GM10847 (cell line): ENCODE measurements around the gene RPA1.

Source experiments
- POLR2A ChIP-seq: IDR thresholded peaks from 2 replicates; pipeline ENCODE4 v1.6.1; 2011; ENCODE audit not compliant: insufficient read length; ENCODE audit errors: extremely low read depth

Gene RPA1

GRCh38 chr17:1896243-1897104, 66.7 kb downstream of the RPA1 start:
- no peak for TF ChIP-seq POLR2A

DNA sequence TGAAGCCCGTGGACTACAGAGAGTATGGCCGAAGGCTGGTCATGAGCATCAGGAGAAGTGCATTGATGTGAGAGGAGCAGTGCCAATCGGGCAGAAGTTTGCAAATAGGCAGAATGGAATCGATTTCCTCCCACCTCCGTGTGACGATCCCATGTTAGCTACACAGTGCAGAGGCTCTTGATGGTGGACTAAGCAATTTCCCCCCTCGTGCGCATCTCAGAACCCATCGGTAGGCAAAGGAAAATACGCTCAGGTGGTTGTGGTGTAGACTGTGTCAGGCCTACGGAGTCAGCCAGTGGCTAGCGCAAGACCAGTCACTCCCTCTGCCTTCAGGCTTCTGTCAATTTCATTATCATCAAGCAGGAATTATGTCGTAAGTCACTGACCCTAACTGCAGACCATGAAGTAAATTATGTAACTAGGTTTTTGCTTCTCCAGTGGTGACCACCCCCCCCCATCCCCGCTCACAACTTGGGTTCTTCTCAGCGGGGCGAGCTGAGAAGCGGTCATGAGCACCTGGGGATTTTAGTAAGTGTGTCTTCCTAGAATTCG, 67.4 kb downstream of the RPA1 start:
- no peak for TF ChIP-seq POLR2A

GRCh38 chr17:1898332-1898731, 68.5 kb downstream of the RPA1 start:
- no peak for TF ChIP-seq POLR2A

GRCh38 chr17:1898872-1899271, 69.1 kb downstream of the RPA1 start:
- no peak for TF ChIP-seq POLR2A

DNA sequence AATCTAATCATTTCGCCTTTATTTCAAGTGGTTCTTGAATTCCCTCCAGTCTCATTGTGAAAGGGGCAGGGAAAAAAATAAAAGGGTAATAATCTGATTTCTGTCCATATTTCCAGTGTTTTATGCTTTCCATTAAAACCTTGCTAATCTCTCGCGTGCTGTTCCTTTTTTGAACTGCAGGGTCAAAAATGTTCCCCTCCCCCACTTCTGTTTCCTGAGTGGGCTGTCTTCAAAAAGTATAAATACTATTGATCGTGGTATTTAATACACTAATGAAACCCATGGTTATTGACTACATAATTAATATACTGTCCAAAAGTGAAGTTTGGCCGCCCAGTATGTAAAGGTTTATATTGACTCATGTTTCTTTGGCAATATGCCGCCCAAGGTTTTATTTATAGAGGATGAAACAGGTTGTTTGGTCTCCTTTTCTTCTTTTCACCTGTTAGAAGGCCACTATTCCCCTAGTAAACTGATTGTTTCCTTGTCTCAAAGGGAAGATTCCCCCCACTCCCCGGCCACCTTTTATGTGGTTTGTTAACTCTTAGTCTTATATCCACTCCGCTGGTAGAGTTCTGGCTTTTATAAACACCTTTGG, 69.7 kb downstream of the RPA1 start:
- no peak for TF ChIP-seq POLR2A

GRCh38 chr17:1904273-1905182, 74.7 kb downstream of the RPA1 start:
- no peak for TF ChIP-seq POLR2A

DNA sequence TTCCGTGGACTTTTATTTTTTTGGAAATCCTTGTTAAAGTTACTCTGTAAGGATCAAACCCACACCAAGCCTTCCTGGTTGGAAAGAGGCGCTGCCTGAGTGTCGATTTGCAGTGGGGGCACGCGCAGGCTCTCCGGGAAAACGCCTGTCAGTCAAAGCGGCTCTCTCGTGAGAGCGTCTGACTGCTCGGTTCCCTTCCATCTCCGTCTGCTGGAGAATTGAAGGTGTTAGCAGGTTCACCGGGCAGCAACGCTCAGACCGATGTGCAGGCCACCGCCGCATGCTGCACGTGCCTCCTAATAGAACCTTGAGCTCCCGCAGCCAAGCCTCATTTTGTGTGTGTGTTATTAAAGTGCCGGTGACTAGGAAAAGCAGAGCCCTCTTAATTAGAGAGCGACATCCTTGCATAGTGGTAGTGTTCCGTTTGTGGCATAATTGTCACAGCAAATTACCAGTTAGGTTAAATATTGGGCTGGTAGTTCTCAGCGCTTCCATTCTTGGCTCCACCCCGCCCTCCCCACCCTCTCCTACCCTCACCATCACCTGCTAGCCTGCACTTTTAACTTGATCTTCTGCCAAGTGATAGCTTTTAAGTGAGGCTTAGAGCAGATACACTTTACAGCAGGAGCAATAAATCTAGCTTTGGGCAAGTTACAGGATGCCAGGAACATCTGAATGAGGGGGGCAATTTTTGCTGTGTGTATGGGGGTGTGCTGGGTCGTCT, 75.5 kb downstream of the RPA1 start:
- no peak for TF ChIP-seq POLR2A

DNA sequence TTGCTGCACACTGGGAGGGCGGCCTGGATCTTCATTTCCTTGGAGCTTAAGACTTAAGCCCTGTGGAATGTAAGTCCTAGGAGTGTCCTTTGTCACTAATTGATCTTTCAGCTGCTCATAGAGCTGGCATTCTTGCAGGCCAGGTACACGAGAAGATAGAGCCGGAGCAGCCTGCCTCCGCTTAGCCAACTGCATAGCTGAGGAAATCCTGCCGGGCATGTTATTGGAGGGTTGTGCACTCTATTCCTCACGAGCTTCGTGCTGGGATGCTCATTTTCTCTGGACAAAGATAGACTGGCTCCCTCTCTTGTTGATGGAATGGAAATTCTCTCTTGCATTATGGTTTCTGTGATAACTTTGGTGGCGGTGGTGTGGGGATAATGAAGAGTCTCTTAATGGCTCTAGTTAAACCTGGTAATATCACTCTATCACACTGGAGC, 76.9 kb downstream of the RPA1 start:
- TF ChIP-seq POLR2A, result no peak

- TF ChIP-seq POLR2A, result no peak
Measured at GRCh38 chr17:1907216-1907631, 77.4 kb downstream of the RPA1 start.

DNA sequence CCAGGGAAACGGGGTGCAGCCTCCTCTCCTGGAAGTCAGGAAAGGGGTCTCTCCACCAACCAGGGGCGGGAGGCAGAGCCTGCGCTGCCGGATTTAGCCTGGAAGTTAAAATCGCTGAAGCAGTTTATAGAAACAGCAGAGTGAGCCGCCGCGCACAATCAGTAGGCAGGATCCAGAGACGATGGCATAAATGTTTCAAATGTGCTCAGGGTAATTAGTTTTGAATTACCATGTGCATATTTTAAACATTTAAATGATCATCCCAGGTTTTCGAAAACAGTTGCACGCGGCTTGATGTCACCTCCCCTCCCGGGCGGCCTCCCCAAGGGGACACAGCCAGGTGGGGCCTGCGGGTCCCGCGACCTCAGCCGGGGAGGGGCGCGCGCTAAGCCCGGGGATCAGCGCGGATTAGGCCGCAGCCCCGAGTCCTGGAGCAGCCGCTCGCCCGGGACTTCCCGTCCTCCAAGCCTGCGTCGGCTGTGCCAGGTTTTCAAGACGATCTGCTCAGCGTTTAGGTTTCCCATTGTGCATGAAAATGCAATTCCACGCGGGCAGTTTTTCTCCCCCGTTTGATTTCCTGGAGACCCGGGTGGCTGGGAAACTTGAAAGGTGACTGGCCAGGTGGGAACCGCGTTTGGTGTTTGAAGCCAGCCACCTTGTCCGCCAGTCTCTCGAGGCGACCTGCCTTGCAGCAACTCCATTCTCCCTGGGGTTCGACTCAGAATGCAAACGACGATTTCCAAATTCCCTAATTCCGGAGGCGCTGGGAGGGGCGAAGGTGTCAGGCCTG, 78.3 kb downstream of the RPA1 start:
- no peak for TF ChIP-seq POLR2A

DNA sequence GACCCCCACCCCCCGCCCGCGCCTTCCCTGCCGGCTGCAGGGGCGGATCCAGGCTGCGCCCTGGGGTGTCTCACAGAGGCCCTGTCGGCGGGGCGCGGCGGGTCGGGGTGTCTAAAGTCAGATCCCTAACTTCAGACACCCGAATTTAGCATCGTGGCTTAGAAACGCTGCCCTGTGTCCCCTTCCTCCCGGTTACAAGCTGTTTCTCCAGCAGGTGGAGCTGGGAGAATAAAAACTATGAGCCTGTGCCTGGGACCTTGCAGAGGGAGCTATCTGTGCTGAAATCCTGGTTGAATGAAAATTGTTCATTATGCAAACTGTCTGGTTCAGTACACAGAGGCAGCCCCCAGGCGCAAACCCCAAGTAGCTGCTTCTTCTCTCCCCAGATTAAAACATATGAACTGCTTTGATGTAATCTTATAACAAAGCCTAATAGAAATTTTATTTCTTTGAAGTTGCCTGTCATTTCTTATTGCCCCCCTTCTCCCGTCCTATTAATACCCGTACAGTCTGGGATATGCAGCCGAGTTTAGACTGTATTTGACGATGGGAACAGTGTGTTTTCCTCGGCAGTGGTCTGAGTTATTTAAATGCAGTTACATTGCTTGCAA, 79.0 kb downstream of the RPA1 start:
- TF ChIP-seq POLR2A, result no peak

- TF ChIP-seq POLR2A, result no peak
Measured at GRCh38 chr17:1909985-1910384, 80.2 kb downstream of the RPA1 start.

DNA sequence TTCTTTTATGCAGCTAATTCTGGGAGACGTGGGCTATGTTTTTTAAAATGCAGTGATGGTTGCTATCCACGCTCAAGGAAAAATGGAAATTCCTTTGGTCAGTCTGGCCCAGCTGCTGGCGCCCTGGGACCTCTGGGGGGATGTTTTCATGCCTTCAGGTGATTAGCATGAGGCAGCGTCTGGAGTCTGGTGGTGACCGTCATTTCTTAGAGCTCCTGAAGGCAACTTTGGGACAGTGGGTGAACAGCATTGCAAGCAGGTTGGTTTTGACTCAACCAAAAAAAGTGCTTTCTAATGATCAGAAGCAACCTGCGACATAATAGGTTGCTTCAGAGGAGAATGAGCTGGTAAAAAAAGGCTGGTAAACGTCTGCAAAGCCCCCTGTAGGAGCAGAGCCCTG, 82.3 kb downstream of the RPA1 start:
- TF ChIP-seq POLR2A, result no peak
